ENCODE results near the gene APOL5. TPM values are rescaled to one million over a fixed set of nuclear protein-coding genes. Genes with fewer than 3 reads are reported as not detected.

The APOL5 gene
- total RNA-seq, 2 experiments from 2014 or later = 0.67 to 1.8 TPM

GRCh38 chr22:35708917-35709316 lies 8.8 kb upstream of the APOL5 start:
- BruUV-seq (replicated peaks) = no TSS peak
- H3K4me1 ChIP-seq (ENCODE audit: insufficient read depth, low read length, poor library complexity, severe bottlenecking) = no peaks in the 10 kb centered on the region
- no peak overlapping the region for H3K27ac ChIP-seq (ENCODE audit: low read depth, low read length, poor library complexity, severe bottlenecking)
- POLR2A ChIA-PET = interaction anchor here (1.2 kb wide), 1 partner anchor 59 kb away, joined by 3 read pairs; no protein-coding TSS in a partner anchor
- 0 out of 2 replicates have a peak, but pooled peaks cover 14% of the 10 kb centered on the region for H3K9me3 ChIP-seq (ENCODE audit: low read length)
- TF ChIP-seq CTCF (conservative IDR thresholded peaks at IDR 0.05; ENCODE audit: low read length) (no peak), EZH2phosphoT487 (IDR thresholded peaks at IDR 0.05; ENCODE audit: borderline replicate concordance, low read depth, low read length) (no peak)
- CTCF ChIA-PET (ENCODE audit: unreplicated experiment) = no interaction called here
- no peak overlapping the region for H3K4me3 ChIP-seq (ENCODE audit: low read depth, low read length, poor library complexity, severe bottlenecking)
- no peaks in the 10 kb centered on the region for H3K79me2 ChIP-seq (ENCODE audit: insufficient read depth, low read depth, low read length)
- H3K36me3 ChIP-seq (ENCODE audit: insufficient read depth, low read length) = no peaks in the 10 kb centered on the region
- H2AFZ ChIP-seq (ENCODE audit: low read length) = no peak overlapping the region
- H3K4me2 ChIP-seq (ENCODE audit: low read length) = no peak overlapping the region
- H4K20me1 ChIP-seq (ENCODE audit: insufficient read depth, low read length) = no peaks in the 10 kb centered on the region
- DNase-seq (ENCODE audit: low spot score) = no peak
- H3K9me2 ChIP-seq (ENCODE audit: insufficient read depth, low read length) = no peaks in the 10 kb centered on the region
- intact Hi-C loops (cut with micrococcal nuclease; ENCODE audit: unreplicated experiment) = no loop called here

GRCh38 chr22:35711336-35711735 lies 6.3 kb upstream of the APOL5 start:
- POLR2A ChIA-PET = no interaction called here
- no peaks in the 10 kb centered on the region for H4K20me1 ChIP-seq (ENCODE audit: insufficient read depth, low read length)
- no peak for TF ChIP-seq CTCF (conservative IDR thresholded peaks at IDR 0.05; ENCODE audit: low read length)
- TF ChIP-seq EZH2phosphoT487 (IDR thresholded peaks at IDR 0.05; ENCODE audit: borderline replicate concordance, low read depth, low read length) = no peak
- H3K27ac ChIP-seq (ENCODE audit: low read depth, low read length, poor library complexity, severe bottlenecking) = no peak overlapping the region
- no peaks in the 10 kb centered on the region for H3K79me2 ChIP-seq (ENCODE audit: insufficient read depth, low read depth, low read length)
- H3K36me3 ChIP-seq (ENCODE audit: insufficient read depth, low read length) = no peaks in the 10 kb centered on the region
- H2AFZ ChIP-seq (ENCODE audit: low read length) = no peak overlapping the region
- H3K4me3 ChIP-seq (ENCODE audit: low read depth, low read length, poor library complexity, severe bottlenecking) = no peak overlapping the region
- intact Hi-C loops (cut with micrococcal nuclease; ENCODE audit: unreplicated experiment) = no loop called here
- no peaks in the 10 kb centered on the region for H3K4me1 ChIP-seq (ENCODE audit: insufficient read depth, low read length, poor library complexity, severe bottlenecking)
- H3K9me2 ChIP-seq (ENCODE audit: insufficient read depth, low read length) = no peaks in the 10 kb centered on the region
- BruUV-seq (replicated peaks) = no TSS peak
- H3K9me3 ChIP-seq (ENCODE audit: low read length) = 0 out of 2 replicates have a peak, but pooled peaks cover 14% of the 10 kb centered on the region
- CTCF ChIA-PET (ENCODE audit: unreplicated experiment) = no interaction called here
- no peak overlapping the region for H3K4me2 ChIP-seq (ENCODE audit: low read length)
- no peak for DNase-seq (ENCODE audit: low spot score)

GRCh38 chr22:35712672-35713071 lies 5.0 kb upstream of the APOL5 start:
- no peaks in the 10 kb centered on the region for H3K79me2 ChIP-seq (ENCODE audit: insufficient read depth, low read depth, low read length)
- ChIA-PET POLR2A (no interaction called here), CTCF (ENCODE audit: unreplicated experiment) (no interaction called here)
- TF ChIP-seq EZH2phosphoT487 (IDR thresholded peaks at IDR 0.05; ENCODE audit: borderline replicate concordance, low read depth, low read length) (no peak), CTCF (conservative IDR thresholded peaks at IDR 0.05; ENCODE audit: low read length) (peak; percentile 74)
- no peaks in the 10 kb centered on the region for H4K20me1 ChIP-seq (ENCODE audit: insufficient read depth, low read length)
- no peak overlapping the region for H3K27ac ChIP-seq (ENCODE audit: low read depth, low read length, poor library complexity, severe bottlenecking)
- H3K4me1 ChIP-seq (ENCODE audit: insufficient read depth, low read length, poor library complexity, severe bottlenecking) = no peaks in the 10 kb centered on the region
- no peaks in the 10 kb centered on the region for H3K36me3 ChIP-seq (ENCODE audit: insufficient read depth, low read length)
- no peak overlapping the region for H3K4me3 ChIP-seq (ENCODE audit: low read depth, low read length, poor library complexity, severe bottlenecking)
- intact Hi-C loops (cut with micrococcal nuclease; ENCODE audit: unreplicated experiment) = loop anchor here (1.0 kb wide), 1 partner anchor 209 kb away; no protein-coding TSS in a partner anchor
- 0 out of 2 replicates have a peak, but pooled peaks cover 14% of the 10 kb centered on the region for H3K9me3 ChIP-seq (ENCODE audit: low read length)
- BruUV-seq (replicated peaks) = no TSS peak
- H2AFZ ChIP-seq (ENCODE audit: low read length) = peak overlapping the region; percentile 27; the same call in 1 of the 2 replicates
- no peak overlapping the region for H3K4me2 ChIP-seq (ENCODE audit: low read length)
- peak; percentile 45 for DNase-seq (ENCODE audit: low spot score)
- H3K9me2 ChIP-seq (ENCODE audit: insufficient read depth, low read length) = no peaks in the 10 kb centered on the region

Data from OCI-LY7 (cell line).